Transverse colon (tissue), 4 donors: ENCODE results near the gene NPM3.

ENCODE experiments used
- POLR2A ChIP-seq: fragments of 450-650 bp; IDR thresholded peaks from one replicate; pipeline ENCODE4 v1.6.1; 2016; ENCODE audit warnings: antibody characterized with exemption, mild to moderate bottlenecking, moderate library complexity
- POLR2AphosphoS5 ChIP-seq, 3 donors: sonication (generic); formaldehyde crosslinking; IDR thresholded peaks; one replicate each; pipeline ENCODE4 v1.6.1; 2016; ENCODE audit warnings: antibody characterized with exemption in 3 of 3
- TF ChIP-seq, protein P1 (sequence below), 5 experiments: fragments of 200-600 bp in 3 of 5; fragments of 450-650 bp in 2 of 5; sonication (generic) in 3 of 5; IDR thresholded peaks; 1 replicate in 2 of 5; 2 replicates in 3 of 5; pipeline ENCODE4 v1.5.1; 2016 to 2017; ENCODE audit warnings: antibody characterized with exemption in 5 of 5, inconsistent platforms in 3 of 5, mild to moderate bottlenecking in 2 of 5, moderate library complexity in 1 of 5

DNA sequence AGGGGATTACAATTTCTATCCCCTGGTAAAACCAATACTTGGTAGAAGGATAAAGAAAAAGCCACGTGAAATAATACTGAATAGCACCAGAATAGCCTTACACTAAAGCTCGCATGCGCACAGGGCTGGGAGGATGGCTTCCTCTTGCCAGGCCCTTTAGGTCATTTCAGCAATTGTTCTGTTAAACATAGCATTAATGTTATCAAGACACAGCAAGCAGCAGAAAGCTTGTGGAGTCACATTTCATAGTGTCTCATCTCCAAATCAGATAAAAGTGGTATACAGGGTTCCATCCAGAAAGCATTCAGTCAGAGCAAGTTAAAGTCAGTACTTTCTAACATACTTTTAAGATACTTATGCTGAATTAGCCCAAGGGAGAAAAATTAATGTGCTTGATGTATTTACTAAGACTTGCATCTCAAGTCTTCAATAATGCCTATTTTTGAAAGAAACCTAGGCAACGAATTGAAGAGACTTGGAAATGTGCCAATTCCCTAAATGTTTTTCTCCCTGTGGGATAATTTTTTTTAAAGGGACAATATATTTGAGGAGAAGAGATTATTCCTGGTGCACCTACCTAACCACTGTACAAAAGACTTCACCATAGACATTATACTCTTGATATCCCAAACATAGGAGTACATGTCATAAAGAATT, 14.3 kb upstream of the NPM3 start:
- TF ChIP-seq POLR2A, result no peak
- TF ChIP-seq, protein P1, sequence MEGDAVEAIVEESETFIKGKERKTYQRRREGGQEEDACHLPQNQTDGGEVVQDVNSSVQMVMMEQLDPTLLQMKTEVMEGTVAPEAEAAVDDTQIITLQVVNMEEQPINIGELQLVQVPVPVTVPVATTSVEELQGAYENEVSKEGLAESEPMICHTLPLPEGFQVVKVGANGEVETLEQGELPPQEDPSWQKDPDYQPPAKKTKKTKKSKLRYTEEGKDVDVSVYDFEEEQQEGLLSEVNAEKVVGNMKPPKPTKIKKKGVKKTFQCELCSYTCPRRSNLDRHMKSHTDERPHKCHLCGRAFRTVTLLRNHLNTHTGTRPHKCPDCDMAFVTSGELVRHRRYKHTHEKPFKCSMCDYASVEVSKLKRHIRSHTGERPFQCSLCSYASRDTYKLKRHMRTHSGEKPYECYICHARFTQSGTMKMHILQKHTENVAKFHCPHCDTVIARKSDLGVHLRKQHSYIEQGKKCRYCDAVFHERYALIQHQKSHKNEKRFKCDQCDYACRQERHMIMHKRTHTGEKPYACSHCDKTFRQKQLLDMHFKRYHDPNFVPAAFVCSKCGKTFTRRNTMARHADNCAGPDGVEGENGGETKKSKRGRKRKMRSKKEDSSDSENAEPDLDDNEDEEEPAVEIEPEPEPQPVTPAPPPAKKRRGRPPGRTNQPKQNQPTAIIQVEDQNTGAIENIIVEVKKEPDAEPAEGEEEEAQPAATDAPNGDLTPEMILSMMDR (IDR thresholded peaks at IDR 0.05), result no peak
- no peak for TF ChIP-seq POLR2AphosphoS5 (IDR thresholded peaks at IDR 0.05)
